Activated CD8-positive, alpha-beta memory T cell treated with anti-CD3 and anti-CD28 coated beads, Interleukin-2, amount 50 U/mL, for 1 hour (primary cell): Measurements from ENCODE around the gene PRX.
A peak's percentile ranks its signal among the peaks of the same experiment; 100 is the strongest.
"Not testable (repeated sequence)": the region's sequence is repeated elsewhere in the genome, so short reads cannot be mapped to it uniquely, and the experiment has no call there.

Source experiments
- DNase-seq: peaks from one replicate; pipeline ENCODE4 v3.0.0-alpha.2; 2020; ENCODE audit errors: extremely low read depth

Gene PRX

DNA sequence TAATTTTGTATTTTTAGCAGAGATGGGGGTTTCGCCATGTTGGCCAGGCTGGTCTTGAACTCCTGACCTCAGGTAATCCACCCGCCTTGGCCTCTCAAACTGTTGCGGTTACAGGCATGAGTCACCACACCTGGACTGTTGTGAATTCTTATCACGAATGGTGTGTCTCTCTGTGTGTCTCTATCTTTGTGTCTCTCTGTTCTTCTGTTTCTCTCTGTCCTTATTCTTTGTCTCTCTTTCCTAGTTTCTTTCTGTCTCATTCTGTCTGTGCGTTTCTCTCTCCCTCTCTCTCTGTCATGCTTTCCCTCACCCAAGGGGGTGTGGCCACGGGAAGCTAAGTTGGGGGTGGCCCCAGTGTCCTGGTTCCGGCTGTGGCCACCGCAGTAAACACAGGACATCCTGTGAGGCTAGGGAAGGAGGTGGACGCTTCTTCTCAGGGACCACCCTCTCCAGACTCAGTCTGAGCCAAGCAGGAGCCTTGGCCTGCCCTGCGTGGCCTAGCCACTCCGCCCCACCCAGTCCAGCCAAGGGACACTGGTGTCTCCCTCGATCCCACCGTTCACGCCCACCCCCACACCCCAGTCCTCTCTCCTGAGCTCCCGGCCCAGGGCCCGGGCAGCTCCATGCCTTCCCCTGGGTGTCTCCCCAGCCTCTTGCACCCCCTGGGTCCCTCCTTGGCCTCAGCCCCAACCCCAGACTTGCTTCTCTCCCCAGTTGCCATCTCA, 3.9 kb upstream of the PRX start:
- DNase-seq = no peak

GRCh38 chr19:40415768-40416167, 2.6 kb upstream of the PRX start:
- no peak for DNase-seq

DNA sequence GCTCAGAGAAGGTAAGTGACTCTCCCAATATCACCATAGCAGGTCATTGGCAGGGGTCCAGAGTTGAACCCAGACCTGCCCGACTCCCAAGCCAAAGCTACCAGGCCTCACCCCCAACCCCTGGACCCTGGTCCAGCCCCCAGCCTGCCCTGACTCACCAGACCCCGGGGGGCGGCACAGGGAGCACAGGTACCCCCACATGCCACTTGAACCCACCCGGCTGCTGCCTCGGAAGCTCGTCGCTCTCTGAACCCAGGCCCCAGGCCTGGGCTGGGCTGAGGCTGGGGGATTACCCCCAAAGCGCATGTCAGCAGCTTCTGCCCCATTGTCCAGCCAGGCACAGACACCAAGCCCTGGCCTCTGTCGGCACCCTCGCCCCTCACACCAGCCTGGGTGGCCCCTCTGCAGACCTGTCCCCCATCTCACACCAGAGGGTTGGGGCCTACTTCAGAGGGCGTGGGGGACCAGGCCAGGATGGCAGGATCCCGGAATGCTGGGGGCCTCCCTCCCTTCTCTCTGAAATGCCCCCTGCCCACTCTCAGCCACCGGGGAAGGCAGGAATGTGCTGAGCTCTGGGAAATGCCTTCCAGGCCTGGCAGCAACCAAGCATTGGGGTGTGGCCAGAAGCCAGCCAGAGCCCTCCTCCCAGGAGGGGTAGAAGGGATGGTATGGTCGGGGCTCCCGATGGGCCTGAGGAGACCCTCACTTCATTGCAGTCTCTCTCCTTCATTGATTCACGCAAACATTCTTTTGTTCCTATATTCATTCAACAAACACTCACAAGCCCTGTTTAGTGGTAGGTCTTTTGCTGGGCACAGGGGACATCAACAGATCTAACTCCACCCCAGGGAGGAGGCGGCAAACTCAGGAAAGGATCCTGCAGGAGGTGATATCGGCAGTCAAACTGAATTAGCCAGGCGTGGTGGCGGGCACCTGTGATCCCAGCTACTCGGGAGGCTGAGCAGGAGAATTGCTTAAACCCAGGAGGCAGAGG, 1.7 kb upstream of the PRX start:
- DNase-seq = no peak

- no peak for DNase-seq
These were observed 312 bp downstream of the PRX start for GRCh38 chr19:40412866-40413265.

DNA sequence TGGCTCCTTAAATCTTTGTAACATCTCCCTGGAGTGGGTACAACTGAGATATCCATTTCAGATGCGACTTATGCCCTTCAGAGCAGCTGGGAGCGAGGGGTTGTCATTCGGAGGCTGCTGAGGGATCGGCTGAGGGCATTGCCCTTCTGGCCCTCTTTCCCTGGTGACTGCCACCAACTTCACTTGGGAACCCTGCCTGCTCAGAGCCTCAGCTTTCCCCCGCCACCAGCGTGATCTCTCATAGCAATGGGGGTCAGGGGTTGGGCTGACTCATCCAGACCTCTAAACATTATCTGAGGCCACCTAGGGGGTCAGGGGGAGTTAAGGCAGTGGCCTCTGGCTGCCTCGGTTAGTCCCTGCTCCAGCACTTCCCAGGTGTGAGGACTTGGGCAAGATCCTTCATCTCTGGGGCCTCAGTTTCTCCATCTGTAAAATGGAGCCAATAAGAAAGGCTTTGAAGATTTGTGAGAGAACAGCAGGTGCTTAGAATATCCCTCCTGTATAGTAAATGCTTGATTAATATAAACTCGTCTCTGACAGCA, 1.1 kb downstream of the PRX start:
- DNase-seq = no peak

- no peak for DNase-seq
These were observed 1.9 kb downstream of the PRX start for GRCh38 chr19:40411125-40411842.

GRCh38 chr19:40410030-40410389, 3.2 kb downstream of the PRX start:
- DNase-seq = no peak

- DNase-seq = not testable (repeated sequence)
These were observed 4.6 kb downstream of the PRX start for GRCh38 chr19:40408598-40408925.

- DNase-seq = no peak
These were observed 5.2 kb downstream of the PRX start for GRCh38 chr19:40407714-40408597.

DNA sequence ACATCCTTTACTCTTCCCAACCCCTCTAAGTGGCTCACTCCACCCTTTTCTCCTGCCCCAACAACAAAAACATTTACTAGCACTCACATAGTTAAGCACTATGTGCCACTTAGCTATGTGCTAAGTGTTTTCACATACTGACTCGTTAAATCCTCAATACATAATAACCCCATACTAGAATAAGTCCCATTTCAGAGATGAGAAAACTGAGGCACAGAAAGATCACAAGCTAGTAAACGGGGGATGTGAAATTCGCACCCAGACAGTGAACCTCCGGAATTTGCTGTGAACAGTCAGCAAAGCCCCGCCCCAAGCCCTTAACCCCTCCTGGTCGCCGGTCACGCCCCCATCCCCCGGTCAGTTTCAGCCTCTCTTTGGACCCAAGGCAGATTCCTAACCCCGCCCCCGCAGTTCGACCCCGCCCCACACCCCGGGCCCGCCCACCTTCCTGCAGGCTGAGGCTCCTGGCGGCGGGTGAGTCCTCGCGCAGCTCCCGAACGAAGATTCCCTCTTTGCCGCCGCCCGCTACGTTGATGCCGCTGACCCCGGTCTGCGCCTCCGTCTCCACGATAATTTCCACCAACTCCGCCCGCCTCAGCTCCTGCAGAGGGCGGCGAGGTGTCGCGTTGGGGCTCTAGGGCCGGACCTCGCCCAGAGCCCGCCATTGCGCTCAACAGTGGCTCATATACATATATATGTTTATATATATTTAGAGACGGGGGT, 9.8 kb downstream of the PRX start:
- DNase-seq = peak; percentile 27

GRCh38 chr19:40400559-40400958, 12.6 kb downstream of the PRX start:
- DNase-seq = no peak

GRCh38 chr19:40398417-40399131, 14.6 kb downstream of the PRX start:
- no peak for DNase-seq

- DNase-seq = no peak
These were observed 15.6 kb downstream of the PRX start for GRCh38 chr19:40397568-40397906.

DNA sequence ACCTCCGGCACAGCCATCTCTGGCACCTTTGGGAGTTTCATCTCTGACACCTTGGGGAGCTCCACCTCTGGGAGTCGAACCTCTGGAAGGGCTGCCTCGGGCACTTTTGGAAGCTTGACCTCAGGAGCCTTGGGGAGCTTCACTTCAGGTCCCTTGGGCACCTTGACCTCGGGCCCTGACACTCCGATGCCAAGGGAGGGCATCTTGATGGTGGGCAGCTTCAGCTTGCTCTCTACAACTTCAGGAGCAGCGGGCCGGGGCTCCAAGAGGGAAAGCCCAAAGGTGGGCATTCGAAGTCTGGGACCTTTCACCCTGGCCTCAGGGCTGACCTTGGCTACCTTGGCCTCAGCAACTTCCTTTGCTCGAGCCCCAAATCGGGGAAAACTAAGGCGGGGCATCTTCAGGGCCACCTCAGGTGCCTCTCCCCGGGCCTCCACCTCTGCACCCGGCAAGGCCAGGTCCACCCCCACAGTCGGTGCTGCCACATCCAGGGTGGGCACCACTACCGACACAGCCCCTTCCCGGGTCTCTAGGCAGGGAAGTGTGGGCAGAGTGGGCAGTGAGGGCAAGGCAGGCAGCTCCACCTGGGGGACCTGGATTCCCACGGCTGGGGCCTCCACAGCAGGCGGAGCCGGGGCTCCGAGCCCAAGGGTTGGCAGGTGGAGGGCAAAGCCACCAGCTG, 16.2 kb downstream of the PRX start:
- DNase-seq = no peak

- no peak for DNase-seq
These were observed 17.2 kb downstream of the PRX start for GRCh38 chr19:40395956-40396355.

DNA sequence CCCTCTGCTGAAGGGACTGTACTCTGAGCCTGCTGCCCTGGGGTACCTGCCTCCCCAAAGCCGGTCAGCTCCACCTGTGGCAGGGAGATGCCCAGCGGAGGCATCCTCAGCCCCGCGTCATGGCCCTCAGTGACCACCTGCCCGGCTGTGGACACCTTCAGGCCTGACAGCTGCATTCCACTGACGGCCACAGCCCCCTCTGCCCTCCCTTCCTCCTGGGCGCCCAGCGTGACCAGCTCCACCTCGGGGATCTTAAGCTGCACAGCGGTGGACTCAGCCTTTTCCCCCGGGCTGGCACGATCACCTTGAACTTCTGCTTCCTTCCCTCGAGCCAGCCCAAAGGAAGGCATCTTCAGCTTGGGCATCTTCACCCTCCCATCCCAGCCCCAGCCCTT, 18.4 kb downstream of the PRX start:
- DNase-seq = no peak

GRCh38 chr19:40393894-40394815, 19.0 kb downstream of the PRX start:
- DNase-seq = no peak

GRCh38 chr19:40392894-40393517, 20.2 kb downstream of the PRX start:
- DNase-seq = no peak
